HG03103 (cell line): Measurements from ENCODE around the gene PRDM5.

Experiments used
- ATAC-seq: cut with Tn5 transposase; IDR thresholded peaks from one replicate; pipeline ENCODE4 v1.9.1; 2021; ENCODE audit warnings: low read depth; ENCODE audit not compliant: unreplicated experiment

Gene PRDM5

DNA sequence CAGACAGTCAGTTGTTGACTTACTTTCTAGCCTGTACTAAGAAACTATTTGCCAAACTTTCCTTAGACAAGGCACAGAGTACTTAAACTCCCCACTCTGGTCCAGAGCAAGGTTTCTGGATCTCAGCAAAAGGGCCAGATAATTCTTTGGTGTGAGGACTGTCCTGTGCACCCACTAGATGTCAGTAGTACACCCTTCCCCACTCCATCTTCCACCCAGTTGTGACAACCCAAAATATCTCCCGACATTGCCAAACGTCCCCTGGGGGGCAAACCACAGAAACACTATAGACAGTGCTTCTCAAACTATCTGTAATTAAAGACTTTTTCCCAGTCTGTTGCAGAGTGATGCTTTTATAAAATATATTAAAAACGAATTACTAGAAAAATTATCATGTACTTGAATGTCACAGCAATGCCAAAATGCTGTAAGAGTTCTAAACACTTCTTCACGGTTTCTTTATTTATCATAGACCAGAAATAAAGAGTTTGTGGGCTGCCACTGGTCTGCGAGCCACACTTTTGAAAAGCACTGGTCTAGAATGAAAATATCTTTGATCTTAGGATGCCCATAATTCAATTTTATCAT is 203.5 kb downstream of the PRDM5 start:
- peak; percentile 76 for ATAC-seq

DNA sequence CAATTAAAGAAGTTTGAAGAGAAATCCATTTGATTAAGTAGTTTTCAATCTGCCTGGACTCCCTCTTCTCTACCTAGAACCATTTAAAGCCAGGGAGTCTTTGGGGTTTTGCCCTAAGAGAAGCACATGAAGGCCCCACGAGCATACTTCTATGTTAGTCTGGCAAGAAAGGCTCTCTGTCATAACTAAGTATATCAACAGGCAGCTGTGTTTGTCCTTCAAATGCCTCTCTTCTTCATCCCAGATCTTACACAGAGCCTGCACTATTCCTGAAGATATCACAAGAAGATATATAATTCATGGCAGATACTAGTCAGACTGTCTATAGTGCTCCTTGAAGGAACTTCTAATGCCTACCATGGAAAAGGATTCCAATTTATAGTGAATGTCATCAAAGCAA is 206.2 kb downstream of the PRDM5 start:
- ATAC-seq: no peak

GRCh38 chr4:120714417-120715010 is 208.0 kb downstream of the PRDM5 start:
- no peak for ATAC-seq

GRCh38 chr4:120709991-120710390 is 212.5 kb downstream of the PRDM5 start:
- ATAC-seq: no peak

- ATAC-seq: no peak
Measured at GRCh38 chr4:120704538-120704937, 218.0 kb downstream of the PRDM5 start.

- no peak for ATAC-seq
Measured at GRCh38 chr4:120703908-120704307, 218.6 kb downstream of the PRDM5 start.

DNA sequence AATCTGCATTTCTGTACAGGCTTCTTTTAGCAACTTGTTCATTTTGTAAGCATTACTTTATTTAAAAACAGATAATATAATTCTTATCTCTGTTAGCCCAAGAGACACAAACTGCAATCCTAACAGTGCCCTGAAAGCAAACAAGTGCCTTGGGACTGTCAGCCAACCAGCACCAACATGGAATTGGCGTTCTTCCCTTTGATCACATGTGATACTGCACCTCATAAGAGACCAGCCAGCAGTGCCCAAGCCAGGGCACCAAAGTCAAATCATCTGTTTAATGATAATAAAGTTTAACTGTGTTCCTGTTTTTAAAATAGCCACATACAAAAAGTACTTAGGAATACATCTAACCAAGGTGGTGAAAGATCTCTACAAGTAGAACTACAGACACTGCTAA is 223.2 kb downstream of the PRDM5 start:
- ATAC-seq: no peak

DNA sequence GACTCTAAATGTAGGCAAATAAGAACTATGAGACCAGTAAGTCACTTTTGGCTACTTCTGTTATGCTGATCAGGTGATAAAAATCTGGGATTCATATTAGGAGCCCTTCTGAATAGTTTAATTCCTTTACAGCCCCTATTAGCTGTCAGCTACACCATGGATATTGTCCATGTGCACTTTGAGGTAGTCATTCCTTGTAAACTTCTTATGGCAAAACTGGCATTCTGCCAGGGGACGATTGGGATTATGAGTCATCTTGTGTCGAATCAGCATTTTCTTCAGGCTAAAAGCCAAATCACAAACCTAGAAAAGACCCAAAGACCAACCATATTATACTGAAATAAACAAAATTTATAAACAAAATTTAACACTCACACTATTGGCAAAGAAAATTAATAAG is 227.6 kb downstream of the PRDM5 start:
- no peak for ATAC-seq

GRCh38 chr4:120693816-120694215 is 228.7 kb downstream of the PRDM5 start:
- no peak for ATAC-seq

DNA sequence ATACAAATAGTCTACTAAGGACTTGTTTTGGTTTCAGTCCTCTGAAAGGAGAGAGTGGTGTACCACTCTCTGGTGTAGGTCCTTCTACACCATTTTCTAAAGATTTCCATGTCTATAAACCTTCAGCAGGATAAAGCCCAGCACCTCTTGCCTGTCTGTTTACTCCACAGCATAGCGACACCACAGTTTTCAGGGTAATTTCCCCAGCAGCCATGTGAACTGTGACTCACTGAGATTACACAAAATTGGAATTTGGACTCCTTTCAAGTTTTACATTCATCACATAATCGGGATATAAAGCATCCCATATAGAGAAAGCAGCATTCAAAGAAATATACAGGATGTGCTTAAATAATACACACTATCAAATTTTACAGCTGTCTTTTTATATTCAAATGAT is 229.6 kb downstream of the PRDM5 start:
- ATAC-seq: no peak

DNA sequence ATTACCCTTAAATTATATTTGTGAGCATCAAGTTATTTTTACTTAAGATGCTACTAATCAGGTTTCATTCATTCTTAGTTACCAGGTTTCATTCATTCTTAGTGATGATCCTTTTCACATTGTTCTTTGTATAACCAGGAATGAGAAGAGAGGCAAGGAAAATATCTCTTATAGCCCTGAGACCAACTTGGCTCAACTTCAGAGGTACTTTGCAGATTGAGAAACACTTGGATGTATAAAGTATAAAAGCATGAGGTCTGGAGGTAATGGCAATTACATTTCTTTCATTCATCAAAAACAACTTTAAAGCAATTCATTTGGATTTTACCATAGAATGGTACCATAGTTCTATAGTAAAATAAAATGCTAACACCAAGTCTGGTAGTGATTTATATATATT is 231.0 kb downstream of the PRDM5 start:
- no peak for ATAC-seq

DNA sequence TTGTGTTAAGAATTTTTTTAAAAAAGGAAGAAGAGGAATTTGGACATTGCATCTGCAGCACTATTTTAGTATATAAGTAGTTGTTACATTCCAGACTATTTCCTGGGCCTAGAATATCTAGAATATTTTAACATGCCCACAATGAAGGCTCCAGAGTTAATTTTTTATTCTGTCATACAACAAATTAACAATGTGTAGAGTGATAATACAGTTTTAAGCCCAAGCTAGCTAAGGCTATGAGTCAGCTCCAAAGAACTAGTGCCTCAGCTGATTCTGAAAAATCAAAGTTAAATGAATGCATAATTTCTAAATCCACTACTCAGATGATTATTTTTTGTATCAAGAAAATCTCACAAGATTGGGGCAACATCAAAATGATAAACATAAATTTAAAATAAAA is 231.4 kb downstream of the PRDM5 start:
- ATAC-seq: no peak

GRCh38 chr4:120688791-120689190 is 233.7 kb downstream of the PRDM5 start:
- ATAC-seq: no peak

DNA sequence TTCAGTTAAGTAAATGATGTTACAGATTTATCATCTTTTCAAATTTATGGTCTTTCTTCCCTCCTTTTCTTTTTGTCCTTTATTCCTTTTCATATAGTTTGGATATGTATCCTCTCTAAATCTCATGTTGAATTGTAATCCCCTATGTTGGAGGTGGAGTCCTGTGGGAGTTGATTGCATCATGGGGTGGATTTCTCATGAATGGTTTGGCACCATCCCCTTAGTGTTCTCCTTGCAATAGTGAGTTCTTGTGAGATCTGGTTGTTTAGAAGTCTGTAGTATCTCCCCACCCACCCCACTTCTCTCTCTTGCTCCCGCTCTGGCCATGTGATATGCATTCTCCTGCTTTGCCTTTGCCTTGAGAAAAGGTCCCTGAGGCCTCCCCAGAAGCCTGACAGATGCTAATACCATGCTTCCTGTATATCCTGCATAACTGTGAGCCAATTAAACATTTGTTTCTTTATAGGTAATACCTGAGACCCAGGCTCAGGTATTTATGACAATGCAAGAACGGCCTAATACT is 236.7 kb downstream of the PRDM5 start:
- no peak for ATAC-seq

GRCh38 chr4:120683897-120684540 is 238.5 kb downstream of the PRDM5 start:
- no peak for ATAC-seq

- no peak for ATAC-seq
Measured at GRCh38 chr4:120682981-120683380, 239.5 kb downstream of the PRDM5 start.

GRCh38 chr4:120680647-120681228 is 241.8 kb downstream of the PRDM5 start:
- no peak for ATAC-seq

DNA sequence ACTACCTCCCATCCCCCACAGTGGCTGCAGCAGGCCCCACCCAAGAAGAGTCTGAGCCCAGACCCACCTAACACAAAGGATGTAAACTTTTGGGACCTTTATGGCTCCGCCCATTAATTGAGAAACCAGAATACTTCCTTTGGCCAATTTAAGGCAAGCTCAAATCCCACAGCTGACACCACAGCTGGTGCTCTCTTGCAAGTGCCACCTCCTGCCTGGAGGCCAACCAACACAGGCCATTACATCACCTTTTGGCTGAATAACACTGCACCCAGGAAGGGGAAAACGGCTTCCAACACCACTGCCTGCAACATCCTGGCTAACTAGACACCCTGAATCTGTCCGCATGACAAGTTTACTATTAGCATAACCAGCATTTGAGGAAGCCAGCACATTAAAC is 248.8 kb downstream of the PRDM5 start:
- no peak for ATAC-seq

DNA sequence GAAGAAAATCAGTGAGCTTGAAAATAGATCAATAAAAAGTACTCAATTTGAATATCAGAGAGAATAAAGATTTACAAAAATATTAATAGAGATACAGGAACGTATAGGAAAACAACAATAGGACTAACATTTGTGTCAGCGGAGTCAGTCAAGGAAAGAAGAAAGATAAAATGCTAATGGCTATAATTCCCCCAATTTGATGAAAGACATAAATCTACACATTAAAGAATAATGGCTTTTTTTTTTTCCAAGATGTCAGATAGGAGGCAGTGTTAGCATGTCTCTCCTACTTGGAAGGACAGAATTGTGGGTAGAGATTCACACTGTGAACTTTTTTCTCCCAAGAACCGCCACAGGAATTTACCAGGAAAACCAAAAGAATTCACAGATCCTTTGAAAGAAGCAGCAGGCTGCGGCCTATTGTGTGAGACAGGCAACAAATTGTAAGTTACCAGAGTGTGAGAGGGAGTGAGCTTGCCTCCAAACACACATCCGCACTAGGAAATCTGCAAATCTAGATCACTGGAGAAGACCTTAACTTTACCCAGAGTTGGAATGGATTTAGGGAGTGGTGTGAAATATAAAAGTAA is 249.9 kb downstream of the PRDM5 start:
- ATAC-seq: no peak

DNA sequence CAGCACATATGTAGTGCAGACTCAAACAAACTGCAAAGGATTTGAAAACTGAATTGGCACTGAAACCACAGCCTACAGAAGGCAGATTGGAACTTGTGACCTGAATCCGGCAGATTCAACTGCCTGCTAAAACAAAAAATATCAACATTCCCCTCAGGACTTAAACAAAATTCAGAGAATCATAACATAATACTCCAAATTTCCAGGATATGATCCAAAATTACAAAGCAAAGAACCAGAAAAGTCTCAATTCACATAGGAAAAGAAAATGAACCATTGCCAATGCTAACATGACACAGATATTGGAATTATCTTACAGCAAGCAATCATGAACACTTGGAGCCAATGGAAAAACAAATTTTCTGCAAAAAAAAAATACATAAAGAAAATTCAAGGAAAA is 250.4 kb downstream of the PRDM5 start:
- ATAC-seq: no peak

DNA sequence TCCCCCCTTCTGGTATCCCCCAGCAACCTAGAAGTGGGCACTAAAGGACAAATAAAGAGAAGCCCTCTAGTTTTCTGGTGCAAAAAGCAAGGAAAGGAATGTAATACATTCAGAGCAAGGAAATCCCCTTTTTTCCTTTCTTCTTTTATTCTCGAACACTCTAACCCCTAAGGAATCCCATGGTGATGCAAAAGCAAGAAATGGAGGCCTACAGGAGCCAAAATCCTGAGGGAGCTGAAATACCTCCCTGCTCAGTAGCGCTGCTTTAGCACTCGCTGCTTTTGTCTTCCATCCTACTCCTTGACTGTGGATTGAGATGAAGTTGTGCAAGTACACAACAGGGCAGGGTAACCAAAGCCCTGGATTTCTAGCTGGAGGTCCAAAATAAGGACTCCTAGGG is 251.0 kb downstream of the PRDM5 start:
- ATAC-seq: no peak
